ENCODE measurements around the gene MYO5B. TPM values are rescaled to one million over a fixed set of nuclear protein-coding genes. Genes with fewer than 3 reads are reported as not detected.
A peak's percentile ranks its signal among the peaks of the same experiment; 100 is the strongest.

MYO5B gene
- total RNA-seq, 4 donors from 2014 or later: 1.9 to 18.3 (median 4.4) TPM

- WGBS, 2 donors (ENCODE audit: low coverage in 1 of 2): 87 to 94% methylated on average over 2 to 4 of the region's 5 CpGs
These were observed 375.8 kb downstream of the MYO5B start for GRCh38 chr18:49819071-49819662.

DNA sequence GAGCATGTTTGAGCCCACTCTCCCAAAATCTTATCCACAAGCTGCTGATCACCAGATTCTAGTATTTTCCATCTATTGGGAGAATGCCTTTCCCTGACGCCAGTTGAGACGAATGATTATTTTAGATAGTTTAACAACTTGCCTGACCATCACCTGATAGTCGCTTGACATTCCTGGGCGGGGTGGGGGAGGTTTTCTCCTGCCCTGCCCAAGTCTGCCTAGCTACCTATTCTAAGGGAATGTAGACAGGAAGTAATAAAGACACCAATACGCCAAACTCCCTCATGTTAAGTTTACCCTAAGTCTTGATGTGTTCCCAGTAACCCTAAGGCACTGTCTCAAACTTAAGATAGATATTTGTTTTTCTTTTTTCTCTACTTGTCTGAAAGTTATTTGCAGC is 377.0 kb downstream of the MYO5B start:
- no peak overlapping the region for H3K27ac ChIP-seq
- 90 to 96% methylated on average over 2 to 5 of the region's 5 CpGs for WGBS, 2 donors (ENCODE audit: low coverage in 1 of 2)
- H3K9me3 ChIP-seq: no peaks in the 10 kb centered on the region
- TF ChIP-seq EP300 (IDR thresholded peaks at IDR 0.05): no peak
- TF ChIP-seq, protein P1, sequence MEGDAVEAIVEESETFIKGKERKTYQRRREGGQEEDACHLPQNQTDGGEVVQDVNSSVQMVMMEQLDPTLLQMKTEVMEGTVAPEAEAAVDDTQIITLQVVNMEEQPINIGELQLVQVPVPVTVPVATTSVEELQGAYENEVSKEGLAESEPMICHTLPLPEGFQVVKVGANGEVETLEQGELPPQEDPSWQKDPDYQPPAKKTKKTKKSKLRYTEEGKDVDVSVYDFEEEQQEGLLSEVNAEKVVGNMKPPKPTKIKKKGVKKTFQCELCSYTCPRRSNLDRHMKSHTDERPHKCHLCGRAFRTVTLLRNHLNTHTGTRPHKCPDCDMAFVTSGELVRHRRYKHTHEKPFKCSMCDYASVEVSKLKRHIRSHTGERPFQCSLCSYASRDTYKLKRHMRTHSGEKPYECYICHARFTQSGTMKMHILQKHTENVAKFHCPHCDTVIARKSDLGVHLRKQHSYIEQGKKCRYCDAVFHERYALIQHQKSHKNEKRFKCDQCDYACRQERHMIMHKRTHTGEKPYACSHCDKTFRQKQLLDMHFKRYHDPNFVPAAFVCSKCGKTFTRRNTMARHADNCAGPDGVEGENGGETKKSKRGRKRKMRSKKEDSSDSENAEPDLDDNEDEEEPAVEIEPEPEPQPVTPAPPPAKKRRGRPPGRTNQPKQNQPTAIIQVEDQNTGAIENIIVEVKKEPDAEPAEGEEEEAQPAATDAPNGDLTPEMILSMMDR (IDR thresholded peaks at IDR 0.05): no peak
- no peak for TF ChIP-seq POLR2AphosphoS5 (IDR thresholded peaks at IDR 0.05)
- TF ChIP-seq POLR2A (IDR thresholded peaks at IDR 0.05): no peak
- H3K4me3 ChIP-seq: no peak overlapping the region
- ATAC-seq: no peak
- peaks cover 0 to 6% of the 10 kb centered on the region in 2 donors for H3K36me3 ChIP-seq
- H3K4me1 ChIP-seq: peaks cover 0 to 7% (median 0%) of the 10 kb centered on the region in 3 donors
- H3K27me3 ChIP-seq: no peaks in the 10 kb centered on the region

More at GRCh38 chr18:49819071-49819662, 375.8 kb downstream of the MYO5B start:
- Histone ChIP-seq H3K27ac (no peak overlapping the region), H3K36me3 (peaks cover 0 to 6% of the 10 kb centered on the region in 2 donors), H3K27me3 (no peaks in the 10 kb centered on the region), H3K9me3 (no peaks in the 10 kb centered on the region), H3K4me1 (peaks cover 0 to 7% (median 0%) of the 10 kb centered on the region in 3 donors), H3K4me3 (no peak overlapping the region)
- no peak for ATAC-seq
- TF ChIP-seq POLR2A (IDR thresholded peaks at IDR 0.05): no peak
- no peak for TF ChIP-seq POLR2AphosphoS5 (IDR thresholded peaks at IDR 0.05)
- TF ChIP-seq, protein P1 (IDR thresholded peaks at IDR 0.05): no peak
- no peak for TF ChIP-seq EP300 (IDR thresholded peaks at IDR 0.05)

DNA sequence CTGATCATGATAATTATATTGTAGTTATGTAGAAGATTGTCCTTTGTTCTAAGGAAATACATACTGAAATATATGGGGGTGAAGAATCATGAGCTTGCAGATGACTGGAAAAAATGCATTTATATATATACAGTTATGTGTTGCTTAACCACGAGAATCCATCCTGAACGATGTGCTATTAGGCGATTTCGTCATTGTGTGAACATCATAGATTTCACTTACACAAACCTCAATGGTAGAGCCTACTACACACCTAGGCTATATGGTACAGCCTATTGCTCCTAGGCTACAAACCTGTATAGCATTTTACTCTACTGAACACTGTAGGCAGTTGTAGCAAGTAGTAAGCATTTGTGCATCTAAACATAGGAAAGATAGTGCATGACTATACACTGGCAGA is 379.0 kb downstream of the MYO5B start:
- Histone ChIP-seq H3K27ac (no peak overlapping the region), H3K36me3 (peaks cover 0 to 6% of the 10 kb centered on the region in 2 donors), H3K27me3 (no peaks in the 10 kb centered on the region), H3K4me3 (no peak overlapping the region), H3K4me1 (peaks cover 3 to 27% (median 5%) of the 10 kb centered on the region in 3 donors), H3K9me3 (no peaks in the 10 kb centered on the region)
- 91 to 93% methylated on average over 4 of the region's 4 CpGs for WGBS, 2 donors (ENCODE audit: low coverage in 1 of 2)
- TF ChIP-seq POLR2AphosphoS5 (IDR thresholded peaks at IDR 0.05) (no peak), POLR2A (IDR thresholded peaks at IDR 0.05) (no peak), EP300 (IDR thresholded peaks at IDR 0.05) (no peak)
- TF ChIP-seq, protein P1 (IDR thresholded peaks at IDR 0.05): no peak
- ATAC-seq: no peak

- TF ChIP-seq POLR2AphosphoS5 (IDR thresholded peaks at IDR 0.05): peak; percentile 85
- TF ChIP-seq, protein P1 (IDR thresholded peaks at IDR 0.05): no peak
- Histone ChIP-seq H3K27ac (peak overlapping the region; percentile 89 to 100 (median 96)), H3K27me3 (no peaks in the 10 kb centered on the region), H3K4me3 (peak overlapping the region; percentile 79 to 83), H3K36me3 (peaks cover 0 to 6% of the 10 kb centered on the region in 2 donors), H3K4me1 (peaks cover 3 to 28% (median 5%) of the 10 kb centered on the region in 3 donors), H3K9me3 (no peaks in the 10 kb centered on the region)
- ATAC-seq: peak; percentile 83
- WGBS, 2 donors (ENCODE audit: low coverage in 1 of 2): 0% methylated on average over 5 of the region's 24 CpGs; no CpG with 5 or more reads in 1 of the 2 donors
These were observed 380.8 kb downstream of the MYO5B start for GRCh38 chr18:49814147-49814499.
